GM19193 (cell line): ENCODE results near the gene SPOCK1.

Source experiments
- POLR2A ChIP-seq: IDR thresholded peaks from 4 replicates; pipeline ENCODE4 v1.6.1; 2011; ENCODE audit not compliant: insufficient read depth, insufficient read length; ENCODE audit errors: extremely low read depth

SPOCK1 gene

DNA sequence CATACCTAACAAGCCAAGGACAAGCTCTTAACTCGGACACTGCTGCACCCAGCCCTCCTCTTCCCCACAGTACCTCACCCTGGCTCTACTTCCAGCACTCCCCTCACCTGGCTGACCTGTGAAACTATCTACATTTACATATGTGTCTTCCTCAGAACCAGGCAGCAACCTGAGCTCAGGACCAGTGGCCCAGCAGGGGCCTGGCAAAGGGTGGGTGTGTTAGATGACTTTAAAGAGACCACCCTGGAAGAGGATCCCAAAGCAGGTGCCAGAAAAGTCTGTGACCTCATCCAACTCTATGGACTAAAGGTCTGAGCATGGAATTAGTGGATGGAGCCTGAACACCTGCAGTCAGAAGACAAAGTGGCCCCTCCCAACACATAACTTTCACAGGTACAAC, 400.9 kb downstream of the SPOCK1 start:
- no peak for TF ChIP-seq POLR2A

DNA sequence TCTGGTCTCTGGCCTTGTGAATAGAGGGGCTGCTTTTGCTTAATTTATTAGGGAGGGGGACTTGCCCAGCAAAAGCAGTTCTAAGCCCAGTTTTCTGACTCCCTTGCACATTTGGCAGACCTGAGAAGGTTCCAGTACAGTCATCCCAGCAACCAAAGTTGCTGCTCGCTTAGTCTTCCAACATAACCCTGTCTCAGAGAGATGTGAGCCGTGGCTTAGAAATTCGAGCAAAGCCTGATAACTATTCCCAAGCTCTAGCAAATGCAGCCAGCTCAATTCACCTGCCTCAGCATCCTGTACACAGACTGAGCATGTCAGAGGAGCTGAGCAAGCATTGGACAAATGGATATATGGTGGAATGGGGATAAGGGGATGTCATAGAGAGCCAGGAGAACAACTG, 401.9 kb downstream of the SPOCK1 start:
- no peak for TF ChIP-seq POLR2A

- no peak for TF ChIP-seq POLR2A
Observed at GRCh38 chr5:137096149-137097103, 402.7 kb downstream of the SPOCK1 start.

- no peak for TF ChIP-seq POLR2A
Observed at GRCh38 chr5:137095597-137095996, 403.5 kb downstream of the SPOCK1 start.

DNA sequence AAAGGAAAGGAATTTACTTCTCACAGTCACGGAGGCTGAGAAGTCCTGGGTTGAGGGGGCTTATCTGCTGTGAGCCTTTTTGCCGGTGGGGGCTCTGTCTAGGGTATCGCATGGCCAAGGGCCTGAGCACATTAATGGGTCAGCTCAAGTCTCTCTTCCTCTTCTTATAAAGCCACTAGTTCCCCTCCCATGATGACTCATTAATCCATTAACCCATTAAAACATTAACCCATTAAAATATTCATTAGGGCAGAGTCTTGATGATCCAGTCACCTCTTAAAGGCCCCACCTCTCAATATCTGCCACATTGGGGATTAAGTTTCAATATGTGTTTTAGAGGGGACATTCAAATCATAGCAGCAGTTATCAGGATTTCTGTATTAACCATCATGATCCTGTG, 406.3 kb downstream of the SPOCK1 start:
- TF ChIP-seq POLR2A, result no peak

- no peak for TF ChIP-seq POLR2A
Observed at GRCh38 chr5:137091472-137091871, 407.7 kb downstream of the SPOCK1 start.

DNA sequence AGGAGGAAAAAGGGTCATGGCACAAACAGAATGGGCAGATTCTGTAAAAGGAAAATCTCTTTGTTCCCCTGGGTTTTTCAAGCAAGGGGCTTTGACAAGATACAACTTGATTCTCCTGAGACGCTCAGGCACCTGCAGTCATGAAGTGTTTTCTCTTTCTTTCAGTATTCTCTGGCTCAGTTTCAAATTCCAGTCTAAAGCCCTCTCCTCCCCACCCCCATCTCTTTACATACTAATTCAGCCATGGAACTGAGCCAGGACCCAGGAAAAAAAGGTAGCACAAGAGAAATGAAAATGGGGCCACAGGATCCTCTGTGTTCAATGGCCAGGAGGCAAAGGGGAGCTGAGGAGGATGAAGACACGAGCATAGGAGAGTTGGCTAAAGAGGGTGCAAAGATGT, 408.4 kb downstream of the SPOCK1 start:
- no peak for TF ChIP-seq POLR2A

GRCh38 chr5:137090151-137090550, 409.0 kb downstream of the SPOCK1 start:
- no peak for TF ChIP-seq POLR2A

- TF ChIP-seq POLR2A, result no peak
Observed at GRCh38 chr5:137088175-137088574, 411.0 kb downstream of the SPOCK1 start.

GRCh38 chr5:137086342-137086741, 412.8 kb downstream of the SPOCK1 start:
- TF ChIP-seq POLR2A, result no peak

DNA sequence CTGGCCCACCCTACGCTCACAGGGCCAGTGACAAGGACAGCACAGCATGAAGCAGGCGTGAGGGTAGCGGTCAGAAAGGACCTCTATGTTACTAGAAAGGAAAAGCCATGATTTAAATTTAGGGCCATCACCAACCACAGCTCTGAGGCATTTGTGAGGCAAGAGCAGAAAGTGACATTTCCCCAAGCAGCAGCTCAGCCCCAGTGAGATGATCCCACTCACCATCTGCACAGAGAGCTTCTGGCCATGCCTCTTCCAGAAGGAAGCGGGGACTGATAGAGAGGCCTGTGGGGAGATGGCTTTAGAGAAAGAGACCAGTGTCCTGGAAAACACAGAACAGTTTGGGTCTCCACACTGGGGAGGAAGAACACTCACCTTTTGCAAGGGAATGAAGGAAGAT, 413.9 kb downstream of the SPOCK1 start:
- no peak for TF ChIP-seq POLR2A

DNA sequence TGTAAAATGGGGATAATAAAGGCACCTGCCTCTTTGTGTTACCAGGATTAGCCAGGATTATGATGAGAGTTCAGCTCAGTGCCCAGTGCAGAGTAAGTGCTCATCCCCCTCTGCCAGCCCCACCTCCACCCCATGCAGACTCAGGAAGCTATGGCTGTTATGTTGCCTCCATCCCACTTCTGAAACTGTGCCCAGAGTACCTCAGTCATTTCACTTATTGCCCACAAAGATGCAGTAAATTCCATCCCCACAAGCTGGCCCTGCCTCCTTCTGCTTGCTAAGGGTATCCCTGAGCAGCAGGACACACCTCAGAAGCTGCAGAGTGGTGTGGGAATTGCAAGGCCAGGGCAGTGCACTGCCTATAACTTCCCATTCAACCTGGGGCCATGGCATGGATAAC, 415.1 kb downstream of the SPOCK1 start:
- TF ChIP-seq POLR2A, result no peak

DNA sequence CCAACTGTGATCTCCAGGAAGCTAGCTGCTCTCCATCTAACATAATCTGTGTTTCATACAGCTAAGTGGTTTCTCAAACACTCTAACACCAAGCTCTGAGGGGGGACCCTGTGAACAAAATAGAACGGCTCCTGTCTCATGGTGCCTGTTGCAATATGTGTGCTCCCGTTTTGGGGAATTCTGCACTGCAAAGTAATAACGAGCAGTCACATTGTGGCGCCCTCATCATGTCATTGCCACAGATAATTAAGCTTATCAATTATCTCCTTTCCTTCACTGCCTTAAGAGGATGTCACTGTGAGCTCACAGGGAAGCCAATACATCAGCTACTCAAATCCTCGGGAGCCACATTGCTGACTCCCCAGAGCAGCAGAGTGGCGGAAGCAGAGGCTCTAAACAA, 416.2 kb downstream of the SPOCK1 start:
- no peak for TF ChIP-seq POLR2A

GRCh38 chr5:137078171-137078665, 420.9 kb downstream of the SPOCK1 start:
- no peak for TF ChIP-seq POLR2A

GRCh38 chr5:137075163-137075970, 423.8 kb downstream of the SPOCK1 start:
- no peak for TF ChIP-seq POLR2A
